A549 (cell line): Measurements from ENCODE around the gene CRMP1.

Experiments
- CTCF ChIP-seq: fragments of >200 bp; sonication (Bioruptor Twin); formaldehyde crosslinking; IDR thresholded peaks from 3 replicates; pipeline ENCODE4 v1.5.1; 2016
- MYC ChIP-seq: IDR thresholded peaks from 2 replicates; pipeline ENCODE4 v1.6.1; 2012; ENCODE audit warnings: mild to moderate bottlenecking, inconsistent platforms, low read length, improper control_type of control experiment, borderline replicate concordance
- RAD21 ChIP-seq, 2 experiments: fragments of >200 bp in 1 of 2; sonication (Bioruptor Twin) in 1 of 2; formaldehyde crosslinking in 1 of 2; IDR thresholded peaks in 1 of 2; conservative IDR thresholded peaks in 1 of 2; 2 replicates in 1 of 2; 3 replicates in 1 of 2; pipeline ENCODE4 v1.6.1; 2012 to 2018; ENCODE audit warnings: inconsistent platforms in 1 of 2
- SMC3 ChIP-seq: fragments of >200 bp; sonication (Bioruptor Twin); formaldehyde crosslinking; IDR thresholded peaks from 3 replicates; pipeline ENCODE4 v1.6.1; 2018; ENCODE audit warnings: inconsistent platforms

GRCh38 chr4:5867866-5868265 is 25.0 kb downstream of the CRMP1 start:
- TF ChIP-seq SMC3 (no peak), CTCF (no peak), MYC (no peak), RAD21 (conservative IDR thresholded peaks at IDR 0.05 in 1 of 2, IDR thresholded peaks at IDR 0.05 in 1 of 2) (no peak)
